H9 (cell line): ENCODE measurements around the gene ETFB. TPM values are rescaled to one million over a fixed set of nuclear protein-coding genes. Genes with fewer than 3 reads are reported as not detected.

ENCODE experiments used
- DNase-seq: peaks from one replicate; pipeline ENCODE4 v3.0.0-alpha.2; 2017
- H2AFZ ChIP-seq: one replicate; pipeline ENCODE4 v1.6.1; 2013; ENCODE audit warnings: mild to moderate bottlenecking, low read length, control low read depth, moderate library complexity
- H2AK5ac ChIP-seq: 2 replicates; pipeline ENCODE4 v1.6.1; 2013; ENCODE audit warnings: low read length, control low read depth, mixed read lengths; ENCODE audit not compliant: insufficient read length
- H2BK120ac ChIP-seq: one replicate; pipeline ENCODE4 v1.6.1; 2013; ENCODE audit warnings: low read depth, mild to moderate bottlenecking, low read length, control low read depth, inconsistent platforms; ENCODE audit not compliant: poor library complexity, severe bottlenecking
- H2BK12ac ChIP-seq: 2 replicates; pipeline ENCODE4 v1.6.1; 2013; ENCODE audit warnings: low read length, control low read depth, mixed read lengths, low read depth; ENCODE audit not compliant: insufficient read length
- H2BK15ac ChIP-seq: 2 replicates; pipeline ENCODE4 v1.6.1; 2013; ENCODE audit warnings: low read depth, low read length, control low read depth
- H2BK20ac ChIP-seq: one replicate; pipeline ENCODE4 v1.6.1; 2013; ENCODE audit warnings: low read depth, mild to moderate bottlenecking, low read length, control low read depth, inconsistent platforms; ENCODE audit not compliant: poor library complexity, severe bottlenecking
- H2BK5ac ChIP-seq: 2 replicates; pipeline ENCODE4 v1.6.1; 2013; ENCODE audit warnings: low read length, control low read depth, mixed read lengths; ENCODE audit not compliant: insufficient read length
- H3K14ac ChIP-seq: 2 replicates; pipeline ENCODE4 v1.6.1; 2013; ENCODE audit warnings: low read length, control low read depth; ENCODE audit not compliant: insufficient read depth
- H3K18ac ChIP-seq: 2 replicates; pipeline ENCODE4 v1.6.1; 2013; ENCODE audit warnings: low read depth, mild to moderate bottlenecking, mixed read lengths, low read length, control low read depth; ENCODE audit not compliant: insufficient read length
- H3K23ac ChIP-seq: 2 replicates; pipeline ENCODE4 v1.6.1; 2013; ENCODE audit warnings: low read length, control low read depth, mixed read lengths, low read depth; ENCODE audit not compliant: insufficient read length
- H3K23me2 ChIP-seq: 2 replicates; pipeline ENCODE4 v1.6.1; 2013; ENCODE audit warnings: low read depth, mild to moderate bottlenecking, mixed read lengths, low read length, control low read depth; ENCODE audit not compliant: insufficient read length, poor library complexity, severe bottlenecking
- H3K27ac ChIP-seq: 2 replicates; pipeline ENCODE4 v1.5.1; 2013; ENCODE audit warnings: low read length, control low read depth, mixed read lengths, low read depth; ENCODE audit not compliant: insufficient read length
- H3K27me3 ChIP-seq: 2 replicates; pipeline ENCODE4 v1.6.1; 2013; ENCODE audit warnings: low read length, control low read depth, inconsistent platforms; ENCODE audit not compliant: insufficient read depth
- H3K4ac ChIP-seq: 2 replicates; pipeline ENCODE4 v1.6.1; 2013; ENCODE audit warnings: low read depth, mild to moderate bottlenecking, control low read depth, inconsistent platforms, low read length, moderate library complexity
- H3K4me1 ChIP-seq: 2 replicates; pipeline ENCODE4 v1.6.1; 2013; ENCODE audit warnings: low read length, control low read depth, inconsistent platforms; ENCODE audit not compliant: insufficient read depth
- H3K4me2 ChIP-seq: 2 replicates; pipeline ENCODE4 v1.6.1; 2013; ENCODE audit warnings: low read length, control low read depth, mixed read lengths; ENCODE audit not compliant: insufficient read length, insufficient read depth
- H3K56ac ChIP-seq: 2 replicates; pipeline ENCODE4 v1.6.1; 2013; ENCODE audit warnings: low read depth, mild to moderate bottlenecking, mixed read lengths, low read length, control low read depth; ENCODE audit not compliant: insufficient read length
- H3K79me1 ChIP-seq: 2 replicates; pipeline ENCODE4 v1.6.1; 2013; ENCODE audit warnings: low read depth, mild to moderate bottlenecking, moderate library complexity, low read length, control low read depth, inconsistent platforms; ENCODE audit not compliant: insufficient read depth, poor library complexity, severe bottlenecking
- H3K79me2 ChIP-seq: 2 replicates; pipeline ENCODE4 v1.6.1; 2013; ENCODE audit warnings: low read length, control low read depth, inconsistent platforms; ENCODE audit not compliant: insufficient read depth
- H3K9ac ChIP-seq: 2 replicates; pipeline ENCODE4 v1.6.1; 2013; ENCODE audit warnings: low read length, control low read depth, mixed read lengths; ENCODE audit not compliant: insufficient read length; ENCODE audit errors: extremely low read depth
- H3K9me3 ChIP-seq: one replicate; pipeline ENCODE4 v1.6.1; 2013; ENCODE audit warnings: low read depth, low read length, inconsistent platforms; ENCODE audit not compliant: control insufficient read depth
- H3T11ph ChIP-seq: one replicate; pipeline ENCODE4 v1.6.1; 2013; ENCODE audit warnings: mild to moderate bottlenecking, low read length, control low read depth, inconsistent platforms
- H4K20me1 ChIP-seq: one replicate; pipeline ENCODE4 v1.6.1; 2013; ENCODE audit not compliant: control insufficient read depth, insufficient read length, insufficient read depth
- H4K5ac ChIP-seq: 2 replicates; pipeline ENCODE4 v1.6.1; 2013; ENCODE audit warnings: low read depth, mild to moderate bottlenecking, mixed read lengths, low read length, control low read depth; ENCODE audit not compliant: insufficient read length
- H4K8ac ChIP-seq: replicated peaks from 2 replicates; pipeline ENCODE4 v1.6.1; 2013; ENCODE audit warnings: low read length, control low read depth, mixed read lengths, low read depth; ENCODE audit not compliant: insufficient read length
- H4K91ac ChIP-seq: 2 replicates; pipeline ENCODE4 v1.6.1; 2013; ENCODE audit warnings: low read depth, mild to moderate bottlenecking, moderate library complexity, mixed read lengths, low read length, control low read depth; ENCODE audit not compliant: insufficient read length
- H3K27ac Mint-ChIP-seq, 3 experiments: 2 replicates in 2 of 3; 3 replicates in 1 of 3; pipeline ENCODE4 v1.8.0; 2020 to 2021; ENCODE audit warnings: mixed read lengths in 3 of 3, mild to moderate bottlenecking in 1 of 3, moderate library complexity in 1 of 3
- H3K27me3 Mint-ChIP-seq: 2 replicates; pipeline ENCODE4 v1.8.0; 2021; ENCODE audit warnings: low read depth, mild to moderate bottlenecking, moderate library complexity, mixed read lengths
- H3K36me3 Mint-ChIP-seq, 3 experiments: 2 replicates in 2 of 3; 3 replicates in 1 of 3; pipeline ENCODE4 v1.8.0; 2020 to 2021; ENCODE audit warnings: low read depth in 3 of 3, mixed read lengths in 3 of 3; ENCODE audit not compliant: insufficient read depth in 1 of 3
- H3K4me1 Mint-ChIP-seq, 2 experiments: 2 replicates each; pipeline ENCODE4 v1.8.0; 2020; ENCODE audit warnings: mixed read lengths in 2 of 2
- H3K4me3 Mint-ChIP-seq, 2 experiments: 2 replicates in 1 of 2; 3 replicates in 1 of 2; pipeline ENCODE4 v1.8.0; 2020 to 2021; ENCODE audit warnings: mild to moderate bottlenecking in 2 of 2, mixed read lengths in 2 of 2, moderate library complexity in 1 of 2
- H3K9me3 Mint-ChIP-seq, 2 experiments: 2 replicates in 1 of 2; 3 replicates in 1 of 2; pipeline ENCODE4 v1.8.0; 2020; ENCODE audit warnings: mild to moderate bottlenecking in 2 of 2, mixed read lengths in 2 of 2, moderate library complexity in 1 of 2
- CTCF ChIP-seq: fragments of 200-600 bp; sonication (generic); conservative IDR thresholded peaks from 3 replicates; pipeline ENCODE4 v1.8.0; 2021; ENCODE audit warnings: antibody characterized with exemption, mild to moderate bottlenecking
- WGBS: extraction: QIAGEN DNeasy Blood & Tissue Kit; methylation state at CpG from one replicate; pipeline ENCODE4 v1.1.7; 2013; ENCODE audit warnings: missing lambda C conversion rate, low lambda C conversion rate, mixed read lengths; ENCODE audit not compliant: insufficient read length; ENCODE audit errors: extremely low coverage; 5-methylcytosine and 5-hydroxymethylcytosine counted together
- total RNA-seq: library from RNA; stranded (reverse); gene quantifications from 2 replicates; pipeline ENCODE4 v1.2.1, GENCODE V29; 2021

ETFB gene
- total RNA-seq, 1 experiment from 2014 or later: 49.4 TPM

- TF ChIP-seq CTCF: no peak
- H3K36me3 Mint-ChIP-seq: no peaks in the 10 kb centered on the region
- Histone ChIP-seq H3K4me1 (no peaks in the 10 kb centered on the region), H3K9ac (peak overlapping the region; percentile 62), H2BK15ac (no peak overlapping the region), H3K79me2 (no peaks in the 10 kb centered on the region), H3K23ac (no peak overlapping the region), H4K5ac (no peak overlapping the region), H3K23me2 (peaks cover 21% of the 10 kb centered on the region), H3K27me3 (no peaks in the 10 kb centered on the region), H3K4ac (no peak overlapping the region), H4K91ac (no peak overlapping the region), H2BK5ac (no peak overlapping the region), H2BK120ac (no peak overlapping the region), H4K20me1 (no peaks in the 10 kb centered on the region), H3T11ph (no peak overlapping the region), H2AFZ (no peak overlapping the region), H3K4me2 (peak overlapping the region; percentile 89), H3K9me3 (no peaks in the 10 kb centered on the region), H2BK20ac (no peak overlapping the region), H3K56ac (no peak overlapping the region), H3K18ac (no peak overlapping the region), H3K27ac (no peak overlapping the region), H3K79me1 (no peaks in the 10 kb centered on the region), H2BK12ac (no peak overlapping the region), H4K8ac (no peak overlapping the region), H2AK5ac (no peak overlapping the region), H3K14ac (no peak overlapping the region)
- no peak for DNase-seq
- peaks cover 3% of the 10 kb centered on the region for H3K27me3 Mint-ChIP-seq
- H3K4me1 Mint-ChIP-seq: peaks cover 34 to 37% of the 10 kb centered on the region in 2 experiments
- H3K4me3 Mint-ChIP-seq: peak overlapping the region; percentile 95 to 100
- H3K9me3 Mint-ChIP-seq: no peaks in the 10 kb centered on the region
- no CpG with 5 or more reads among the region's 10 CpGs for WGBS
- H3K27ac Mint-ChIP-seq: peak overlapping the region; percentile 60 to 96 (median 78); a peak in 6 of 7 replicates
These were observed 800 bp downstream of the ETFB start for GRCh38 chr19:51365211-51365964.
